WTC11 (cell line): ENCODE measurements around the gene MECP2. TPM values are rescaled to one million over a fixed set of nuclear protein-coding genes. Genes with fewer than 3 reads are reported as not detected.

Experiments
- ATAC-seq: fragments of 200-7000 bp; cut with Tn5 transposase; 2 replicates; pipeline ENCODE4 v1.10.0; 2021; ENCODE audit warnings: mild to moderate bottlenecking, moderate library complexity
- CTCF ChIA-PET: fragments of 300-600 bp; sonication (Branson Sonifier 250); formaldehyde crosslinking; loops from one replicate; lab custom pipeline; 2021; ENCODE audit warnings: antibody characterized with exemption; lab: Charles Lee
- POLR2A ChIA-PET: fragments of 350-600 bp; sonication (Branson Sonifier 250); formaldehyde crosslinking; loops from one replicate; lab custom pipeline; 2021; ENCODE audit warnings: antibody characterized with exemption; lab: Charles Lee
- DNase-seq: peaks from one replicate; pipeline ENCODE4 v3.0.0; 2021; ENCODE audit warnings: low spot score
- H3K27ac Mint-ChIP-seq: 2 replicates; pipeline ENCODE4 v1.8.0; 2021; ENCODE audit warnings: mixed read lengths
- H3K27me3 Mint-ChIP-seq: 2 replicates; pipeline ENCODE4 v1.8.0; 2021; ENCODE audit warnings: low read depth, mild to moderate bottlenecking, moderate library complexity, mixed read lengths
- H3K36me3 Mint-ChIP-seq: 2 replicates; pipeline ENCODE4 v1.8.0; 2021; ENCODE audit warnings: mixed read lengths
- H3K4me1 Mint-ChIP-seq: 2 replicates; pipeline ENCODE4 v1.8.0; 2022; ENCODE audit warnings: mixed read lengths
- H3K4me3 Mint-ChIP-seq: 2 replicates; pipeline ENCODE4 v1.8.0; 2021; ENCODE audit warnings: mild to moderate bottlenecking, moderate library complexity, mixed read lengths
- H3K9me3 Mint-ChIP-seq: 2 replicates; pipeline ENCODE4 v1.8.0; 2021; ENCODE audit warnings: mixed read lengths
- AR ChIP-seq: fragments of 250-450 bp; sonication (Bioruptor Pico); IDR thresholded peaks from 2 replicates; pipeline ENCODE4 v1.9.0; 2021; ENCODE audit warnings: mild to moderate bottlenecking
- ARID4B ChIP-seq: sonication (generic); formaldehyde crosslinking; IDR thresholded peaks from 2 replicates; pipeline ENCODE4 v1.8.0; 2023; ENCODE audit warnings: missing genetic modification reagents, mild to moderate bottlenecking, borderline replicate concordance
- E2F1 ChIP-seq: sonication (generic); formaldehyde crosslinking; IDR thresholded peaks from 2 replicates; pipeline ENCODE4 v1.8.0; 2022; ENCODE audit warnings: mild to moderate bottlenecking, missing genetic modification reagents
- ERG ChIP-seq: fragments of 250-450 bp; sonication (Bioruptor Pico); IDR thresholded peaks from 2 replicates; pipeline ENCODE4 v1.8.0; 2021; ENCODE audit warnings: mild to moderate bottlenecking
- HMGA2 ChIP-seq: fragments of 250-450 bp; sonication (Bioruptor Pico); IDR thresholded peaks from 2 replicates; pipeline ENCODE4 v1.4.0; 2021; ENCODE audit warnings: mild to moderate bottlenecking, moderate library complexity
- KAT7 ChIP-seq: sonication (generic); formaldehyde crosslinking; IDR thresholded peaks from 2 replicates; pipeline ENCODE4 v1.8.1; 2023; ENCODE audit warnings: missing genetic modification reagents, mild to moderate bottlenecking, borderline replicate concordance
- NR3C1 ChIP-seq: sonication (generic); formaldehyde crosslinking; conservative IDR thresholded peaks from 2 replicates; pipeline ENCODE4 v1.8.1; 2023; ENCODE audit warnings: low read depth, mild to moderate bottlenecking, missing genetic modification reagents
- PRRX2 ChIP-seq: fragments of 250-450 bp; sonication (Bioruptor Pico); IDR thresholded peaks from 2 replicates; pipeline ENCODE4 v1.8.0; 2021; ENCODE audit warnings: mild to moderate bottlenecking
- SMAD3 ChIP-seq: sonication (generic); formaldehyde crosslinking; IDR thresholded peaks from 2 replicates; pipeline ENCODE4 v1.8.0; 2022; ENCODE audit warnings: missing genetic modification reagents, mild to moderate bottlenecking, borderline replicate concordance
- STAT6 ChIP-seq: sonication (generic); formaldehyde crosslinking; conservative IDR thresholded peaks from 2 replicates; pipeline ENCODE4 v1.8.1; 2023; ENCODE audit warnings: mild to moderate bottlenecking, low read depth, missing genetic modification reagents, moderate library complexity
- USF1 ChIP-seq: sonication (generic); formaldehyde crosslinking; IDR thresholded peaks from 2 replicates; pipeline ENCODE4 v1.8.0; 2022; ENCODE audit warnings: mild to moderate bottlenecking, missing genetic modification reagents
- ZBTB43 ChIP-seq: sonication (generic); formaldehyde crosslinking; IDR thresholded peaks from 2 replicates; pipeline ENCODE4 v1.8.1; 2023; ENCODE audit warnings: mild to moderate bottlenecking, missing genetic modification reagents
- ZMAT4 ChIP-seq: fragments of 250-450 bp; sonication (Bioruptor Pico); IDR thresholded peaks from 2 replicates; pipeline ENCODE4 v1.9.0; 2021; ENCODE audit warnings: mild to moderate bottlenecking
- ZNF281 ChIP-seq: sonication (generic); formaldehyde crosslinking; IDR thresholded peaks from 2 replicates; pipeline ENCODE4 v1.8.0; 2023; ENCODE audit warnings: mild to moderate bottlenecking, missing genetic modification reagents
- total RNA-seq: library from RNA; stranded (reverse); gene quantifications from 3 replicates; pipeline ENCODE4 v1.2.3, GENCODE V29; 2021

MECP2 gene
- total RNA-seq, 1 experiment from 2014 or later = 28.7 TPM

GRCh38 chrX:154013001-154013421, 84.5 kb downstream of the MECP2 start:
- Mint-ChIP-seq H3K36me3 (peaks cover 5% of the 10 kb centered on the region), H3K9me3 (no peaks in the 10 kb centered on the region), H3K27ac (no peak overlapping the region), H3K27me3 (no peaks in the 10 kb centered on the region), H3K4me1 (peaks cover 12% of the 10 kb centered on the region), H3K4me3 (no peak overlapping the region)
- CTCF ChIA-PET = interaction anchor here (1.0 to 2.3 kb wide), 16 partner anchors 9 to 88 kb away, joined by 3 to 14 read pairs (median 5); partner anchors contain the start of gene MECP2
- DNase-seq = no peak
- TF ChIP-seq AR (CRISPR knock-in tag) (no peak), ZBTB43 (CRISPR knock-in tag) (no peak), KAT7 (CRISPR knock-in tag) (no peak)
- POLR2A ChIA-PET = interaction anchor here (0.9 kb wide), 1 partner anchor 40 kb away, joined by 4 read pairs; the partner anchor contains the start of gene TMEM187
- ATAC-seq = no peak

GRCh38 chrX:154012336-154012991, 85.1 kb downstream of the MECP2 start:
- ATAC-seq (no peak), DNase-seq (no peak)
- no peak overlapping the region for H3K27ac Mint-ChIP-seq
- ChIA-PET CTCF (interaction anchor here (0.6 to 2.3 kb wide), 9 partner anchors 8 to 81 kb away, joined by 3 to 14 read pairs (median 6); no protein-coding TSS in a partner anchor), POLR2A (interaction anchor here (0.9 kb wide), 1 partner anchor 40 kb away, joined by 4 read pairs; the partner anchor contains the start of gene TMEM187)
- H3K9me3 Mint-ChIP-seq = no peaks in the 10 kb centered on the region
- no peak overlapping the region for H3K4me3 Mint-ChIP-seq
- H3K27me3 Mint-ChIP-seq = no peaks in the 10 kb centered on the region
- H3K36me3 Mint-ChIP-seq = peaks cover 5% of the 10 kb centered on the region
- peaks cover 12% of the 10 kb centered on the region for H3K4me1 Mint-ChIP-seq
- TF ChIP-seq ERG (CRISPR knock-in tag) = no peak
- no peak for TF ChIP-seq STAT6 (CRISPR knock-in tag)
- no peak for TF ChIP-seq ARID4B (CRISPR knock-in tag)
- no peak for TF ChIP-seq ZNF281
- TF ChIP-seq ZMAT4 (CRISPR knock-in tag) = no peak
- no peak for TF ChIP-seq NR3C1
- TF ChIP-seq E2F1 (CRISPR knock-in tag) = no peak
- TF ChIP-seq SMAD3 (CRISPR knock-in tag) = no peak
- TF ChIP-seq USF1 = no peak
- TF ChIP-seq HMGA2 (CRISPR knock-in tag) = no peak
- TF ChIP-seq PRRX2 (CRISPR knock-in tag) = no peak
